ENCODE data around the gene HAPLN1.

HAPLN1 gene

DNA sequence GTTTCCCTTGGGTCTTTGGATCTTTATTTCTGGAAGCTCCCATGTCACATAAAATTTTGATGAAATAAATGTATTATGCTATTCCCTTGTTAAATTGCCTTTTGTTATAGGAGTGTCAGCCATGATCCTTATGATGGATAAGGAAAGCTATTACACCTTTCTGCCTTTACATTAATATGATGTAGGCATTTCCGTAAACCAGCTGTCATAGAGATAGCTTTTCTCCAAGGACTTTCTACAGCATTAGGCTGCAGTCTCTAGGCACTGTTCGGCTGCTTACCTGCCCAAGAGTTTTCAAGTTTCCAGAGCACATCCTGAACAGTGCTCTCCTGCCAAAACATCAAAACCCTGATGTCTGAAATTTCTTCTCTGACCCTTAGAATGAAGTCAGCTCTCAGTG, 87.4 kb downstream of the HAPLN1 start:
- DNase-seq = no peak

DNA sequence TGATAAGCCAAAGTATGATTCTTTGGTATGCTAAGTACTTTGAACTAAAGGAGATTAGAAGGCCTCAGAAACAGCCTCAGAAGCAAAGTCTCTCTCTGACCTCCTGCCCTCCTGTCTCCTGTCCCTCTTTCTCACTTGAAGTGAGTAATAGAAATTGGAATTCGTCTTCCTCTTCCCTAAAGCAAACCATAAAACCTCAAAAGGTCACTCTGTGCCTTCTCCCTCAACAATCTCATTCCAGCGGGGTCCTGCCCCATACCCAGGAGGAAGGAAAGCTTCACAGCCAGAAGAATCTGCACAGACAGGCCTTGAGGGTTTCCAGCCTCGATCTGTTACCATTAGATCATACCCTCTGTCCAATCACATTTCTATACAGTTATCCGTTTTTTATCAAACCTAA, 87.8 kb downstream of the HAPLN1 start:
- DNase-seq = no peak

DNA sequence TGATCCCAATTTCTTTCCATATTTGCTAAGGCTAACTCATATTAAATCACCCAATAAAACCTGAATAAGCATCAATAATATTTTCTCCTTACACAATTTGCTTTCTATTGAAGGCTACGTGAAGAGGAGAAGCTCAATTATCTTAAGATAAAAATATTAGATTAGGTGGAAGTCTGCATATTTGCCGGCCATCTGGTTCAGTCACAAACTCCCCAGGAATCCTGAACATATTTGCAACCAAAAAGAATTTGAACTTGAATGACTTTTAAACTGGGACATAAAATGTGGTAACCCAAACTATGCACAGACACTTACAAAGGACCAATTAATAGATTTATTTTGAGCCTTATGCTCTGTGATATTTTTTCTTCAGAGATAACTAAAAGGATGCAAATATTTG, 92.3 kb downstream of the HAPLN1 start:
- DNase-seq = no peak

DNA sequence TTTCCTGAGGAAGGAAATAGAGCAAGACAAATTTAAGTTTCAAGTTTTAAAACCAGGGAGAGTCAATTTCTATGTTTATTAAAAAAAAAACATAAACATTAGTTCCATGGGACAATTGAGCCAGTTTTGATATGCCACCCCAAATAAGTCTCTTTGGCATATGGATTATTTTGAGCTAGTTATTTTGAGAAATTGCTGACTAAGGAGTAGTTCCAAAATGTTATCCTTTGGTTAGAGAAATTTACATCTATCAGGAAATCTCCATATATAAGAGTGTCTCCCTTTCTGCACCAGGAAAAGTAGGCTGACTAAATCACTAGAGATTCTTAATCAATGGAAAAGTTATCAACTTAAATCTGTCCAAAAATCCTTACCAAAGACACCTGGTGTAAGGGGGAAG, 105.8 kb downstream of the HAPLN1 start:
- no peak for DNase-seq

DNA sequence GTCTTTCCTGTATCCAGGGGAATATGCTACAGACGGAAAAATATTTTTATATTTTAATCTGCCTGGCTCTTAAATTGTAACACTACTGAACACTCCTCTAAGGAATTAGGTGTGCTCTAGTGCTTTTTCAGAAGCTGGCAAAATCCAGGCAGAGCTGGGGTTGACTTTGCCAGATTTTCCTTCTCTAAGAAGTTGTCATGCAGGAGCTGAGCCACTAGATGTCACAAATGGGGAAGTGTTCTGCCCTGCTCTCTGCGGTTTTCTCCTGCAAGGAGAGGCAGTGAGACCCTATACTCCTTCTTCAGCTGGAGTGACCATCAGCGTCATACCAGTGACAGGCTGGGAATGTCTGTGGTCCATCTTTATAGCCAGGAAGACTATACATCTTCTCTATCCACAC, 112.5 kb downstream of the HAPLN1 start:
- no peak for DNase-seq

DNA sequence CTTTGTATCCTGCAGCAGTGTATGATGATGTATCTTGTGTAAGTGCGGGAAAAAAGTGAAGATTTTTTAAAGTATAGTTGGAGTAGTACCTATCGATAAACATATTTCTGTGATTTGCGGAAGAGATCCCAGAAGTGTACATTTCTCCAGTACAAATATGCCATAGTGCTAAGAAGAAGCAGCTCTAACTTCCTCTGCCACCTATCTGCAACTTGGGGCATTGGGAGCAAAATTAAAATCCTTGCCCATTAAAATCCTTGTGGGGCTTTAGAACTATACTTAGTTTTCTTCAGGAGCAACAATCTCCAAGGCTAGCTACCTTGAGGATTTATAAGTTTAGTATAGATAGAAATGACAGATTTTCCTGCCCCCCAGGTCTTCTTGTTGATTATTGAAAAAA, 125.4 kb downstream of the HAPLN1 start:
- no peak for DNase-seq

DNA sequence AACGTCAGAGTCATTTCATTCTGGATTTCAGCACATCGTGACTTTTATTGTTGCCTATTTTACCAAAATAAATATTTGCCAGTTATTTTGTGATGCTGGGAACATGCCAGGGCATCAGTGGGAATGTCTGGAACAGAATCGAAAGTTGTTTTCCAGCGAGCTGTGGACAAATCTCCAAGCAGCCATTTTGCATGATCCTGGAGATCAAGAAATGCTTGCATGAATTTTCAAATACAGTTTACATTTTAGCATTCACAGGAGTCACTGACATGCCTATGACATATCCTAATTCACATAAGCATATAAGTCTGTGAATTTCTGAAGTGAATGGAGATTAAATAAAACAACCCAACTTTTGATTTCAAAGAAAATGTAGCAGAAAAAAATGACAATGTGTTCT, 129.7 kb downstream of the HAPLN1 start:
- DNase-seq = no peak

DNA sequence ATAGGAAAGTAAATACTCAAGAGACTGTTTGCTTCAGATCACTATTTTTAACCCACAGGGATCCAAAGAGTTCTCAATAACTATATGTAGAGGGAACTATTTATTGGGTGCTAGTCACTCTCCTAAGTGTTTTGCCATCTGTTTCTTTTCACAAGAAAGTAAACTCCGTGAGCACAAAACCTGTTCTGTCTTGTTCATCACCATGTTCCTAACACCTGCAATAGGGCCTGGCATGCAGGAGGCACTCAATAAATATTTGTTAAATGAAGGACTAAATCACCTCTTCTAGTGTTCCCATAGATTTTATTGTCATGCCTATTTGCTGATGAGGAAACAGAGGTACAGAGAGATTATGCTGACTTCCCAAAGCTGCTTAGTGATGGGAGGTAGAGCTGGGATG, 130.9 kb downstream of the HAPLN1 start:
- DNase-seq = no peak

All from activated T-cell treated with anti-CD3 and anti-CD28 coated beads for 4 hours (primary cell).